Uterus (tissue), 2 donors: Measurements from ENCODE around the gene POLR3K.

Experiments used
- POLR2A ChIP-seq, 2 donors: fragments of 450-650 bp; IDR thresholded peaks; one replicate each; pipeline ENCODE4 v1.6.1; 2016; ENCODE audit warnings: antibody characterized with exemption in 2 of 2, mild to moderate bottlenecking in 1 of 2, moderate library complexity in 1 of 2
- TF ChIP-seq, protein P1 (sequence below), 4 experiments: fragments of 200-600 bp in 2 of 4; fragments of 450-650 bp in 2 of 4; sonication (generic) in 2 of 4; IDR thresholded peaks; one replicate each; pipeline ENCODE4 v1.5.1; 2016 to 2019; ENCODE audit warnings: antibody characterized with exemption in 4 of 4, mild to moderate bottlenecking in 2 of 4, moderate library complexity in 1 of 4

DNA sequence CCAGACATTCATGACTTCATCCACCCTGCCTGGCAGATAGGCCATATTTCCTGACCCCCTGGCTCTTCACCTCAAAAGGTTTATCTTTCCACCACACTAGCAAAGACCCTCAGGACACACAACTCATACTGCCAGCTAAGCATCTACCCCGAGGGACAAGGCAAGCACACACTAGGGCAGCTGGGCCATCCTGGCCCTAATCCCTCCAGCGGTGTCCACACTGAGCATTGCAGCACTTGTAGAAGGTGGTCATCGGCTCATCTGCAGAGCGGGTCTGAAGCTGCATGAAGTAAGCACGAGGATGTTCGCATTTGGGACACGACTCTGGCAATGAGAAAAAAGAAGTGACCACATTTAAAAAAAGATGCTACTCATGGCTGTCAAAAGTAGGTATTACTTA is 6.2 kb downstream of the POLR3K start:
- TF ChIP-seq, protein P1, sequence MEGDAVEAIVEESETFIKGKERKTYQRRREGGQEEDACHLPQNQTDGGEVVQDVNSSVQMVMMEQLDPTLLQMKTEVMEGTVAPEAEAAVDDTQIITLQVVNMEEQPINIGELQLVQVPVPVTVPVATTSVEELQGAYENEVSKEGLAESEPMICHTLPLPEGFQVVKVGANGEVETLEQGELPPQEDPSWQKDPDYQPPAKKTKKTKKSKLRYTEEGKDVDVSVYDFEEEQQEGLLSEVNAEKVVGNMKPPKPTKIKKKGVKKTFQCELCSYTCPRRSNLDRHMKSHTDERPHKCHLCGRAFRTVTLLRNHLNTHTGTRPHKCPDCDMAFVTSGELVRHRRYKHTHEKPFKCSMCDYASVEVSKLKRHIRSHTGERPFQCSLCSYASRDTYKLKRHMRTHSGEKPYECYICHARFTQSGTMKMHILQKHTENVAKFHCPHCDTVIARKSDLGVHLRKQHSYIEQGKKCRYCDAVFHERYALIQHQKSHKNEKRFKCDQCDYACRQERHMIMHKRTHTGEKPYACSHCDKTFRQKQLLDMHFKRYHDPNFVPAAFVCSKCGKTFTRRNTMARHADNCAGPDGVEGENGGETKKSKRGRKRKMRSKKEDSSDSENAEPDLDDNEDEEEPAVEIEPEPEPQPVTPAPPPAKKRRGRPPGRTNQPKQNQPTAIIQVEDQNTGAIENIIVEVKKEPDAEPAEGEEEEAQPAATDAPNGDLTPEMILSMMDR (IDR thresholded peaks at IDR 0.05), result no peak
- TF ChIP-seq POLR2A (IDR thresholded peaks at IDR 0.05), result no peak
